Endothelial cell of umbilical vein (primary cell): ENCODE results near the gene ZBTB17. TPM values are rescaled to one million over a fixed set of nuclear protein-coding genes. Genes with fewer than 3 reads are reported as not detected.

Source experiments
- BruUV-seq: library from RNA; stranded (reverse); fragments of 400-500 nt; replicated peaks from 2 replicates; lab custom pipeline; 2021; lab: Mats Ljungman, UMichigan
- CTCF ChIA-PET: fragments of 300-600, 350-600 bp; sonication (Branson Sonifier 250); formaldehyde crosslinking; loops from one replicate; lab custom pipeline; 2021; ENCODE audit warnings: antibody characterized with exemption, inconsistent platforms; lab: Charles Lee
- POLR2A ChIA-PET: fragments of 300-600, 350-600 bp; sonication (Branson Sonifier 250); formaldehyde crosslinking; loops from one replicate; lab custom pipeline; 2021; ENCODE audit warnings: antibody characterized with exemption, inconsistent platforms; lab: Charles Lee
- DNase-seq: peaks from one replicate; pipeline ENCODE4 v3.0.0-alpha.2; 2011; ENCODE audit warnings: low read depth, low spot score
- FAIRE-seq: peaks from 2 replicates; lab custom pipeline; 2011; peaks lifted over from hg19 to GRCh38; lab: Jason Lieb, UNC
- H2AFZ ChIP-seq: 2 replicates; pipeline ENCODE4 v1.6.0; 2012; ENCODE audit warnings: low read depth, low read length, control low read depth, inconsistent platforms
- H3K27ac ChIP-seq: 2 replicates; pipeline ENCODE4 v1.5.1; 2011; ENCODE audit warnings: low read depth, mild to moderate bottlenecking, control low read depth, low read length, moderate library complexity; ENCODE audit not compliant: insufficient read depth
- H3K27me3 ChIP-seq, 2 experiments: 2 replicates each; pipeline versions ENCODE4 v1.6.0 to v1.6.1; 2011; ENCODE audit warnings: low read length in 2 of 2, mixed read lengths in 1 of 2; ENCODE audit not compliant: control insufficient read depth in 2 of 2, insufficient read depth in 2 of 2
- H3K36me3 ChIP-seq, 2 experiments: 2 replicates in 1 of 2; 3 replicates in 1 of 2; pipeline ENCODE4 v1.5.1; 2011; ENCODE audit warnings: low read length in 2 of 2, mild to moderate bottlenecking in 1 of 2, moderate library complexity in 1 of 2; ENCODE audit not compliant: control insufficient read depth in 2 of 2, insufficient read depth in 2 of 2; ENCODE audit errors: extremely low read depth in 1 of 2
- H3K4me1 ChIP-seq: 3 replicates; pipeline ENCODE4 v1.5.1; 2011; ENCODE audit warnings: mild to moderate bottlenecking, low read length; ENCODE audit not compliant: control insufficient read depth, insufficient read depth; ENCODE audit errors: extremely low read depth
- H3K4me2 ChIP-seq: 2 replicates; pipeline ENCODE4 v1.6.1; 2011; ENCODE audit warnings: low read length, control low read depth, mixed read lengths; ENCODE audit not compliant: insufficient read depth
- H3K4me3 ChIP-seq, 3 experiments: fragments of 200-600 bp in 1 of 3; sonication (generic), shearing (Covaris generic) in 1 of 3; replicated peaks in 1 of 3; 2 replicates each; pipeline ENCODE4 v1.5.1; 2011 to 2016; ENCODE audit warnings: control low read depth in 3 of 3, low read length in 3 of 3, mild to moderate bottlenecking in 2 of 3, inconsistent platforms in 1 of 3, low read depth in 1 of 3, moderate library complexity in 1 of 3; ENCODE audit not compliant: insufficient read depth in 1 of 3
- H3K79me2 ChIP-seq: 2 replicates; pipeline ENCODE4 v1.6.0; 2012; ENCODE audit warnings: low read length, inconsistent platforms; ENCODE audit not compliant: control insufficient read depth, insufficient read depth
- H3K9ac ChIP-seq: replicated peaks from 2 replicates; pipeline ENCODE3; 2011; ENCODE audit warnings: low read length, control low read depth; ENCODE audit not compliant: insufficient read depth; ENCODE audit errors: extremely low read depth
- H3K9me1 ChIP-seq: replicated peaks from 3 replicates; pipeline ENCODE4 v1.6.0; 2011; ENCODE audit warnings: mild to moderate bottlenecking, low read length; ENCODE audit not compliant: control insufficient read depth, insufficient read depth; ENCODE audit errors: extremely low read depth
- H3K9me3 ChIP-seq: replicated peaks from 2 replicates; pipeline ENCODE4 v1.5.1; 2012; ENCODE audit warnings: low read length, inconsistent platforms; ENCODE audit not compliant: control insufficient read depth, insufficient read depth
- H4K20me1 ChIP-seq: replicated peaks from 2 replicates; pipeline ENCODE3; 2011; ENCODE audit warnings: mild to moderate bottlenecking, low read length; ENCODE audit not compliant: control insufficient read depth, insufficient read depth; ENCODE audit errors: extremely low read depth
- FOS ChIP-seq: IDR thresholded peaks from 2 replicates; pipeline ENCODE4 v1.6.1; 2011; ENCODE audit warnings: mild to moderate bottlenecking, low read length, moderate library complexity, borderline replicate concordance; ENCODE audit not compliant: insufficient read depth
- GATA2 ChIP-seq: IDR thresholded peaks from 2 replicates; pipeline ENCODE4 v1.7.0; 2011; ENCODE audit warnings: low read depth, mild to moderate bottlenecking, moderate library complexity, mixed read lengths, low read length; ENCODE audit not compliant: insufficient read length, insufficient read depth
- POLR2AphosphoS5 ChIP-seq: IDR thresholded peaks from 2 replicates; pipeline ENCODE4 v1.6.1; 2012; ENCODE audit warnings: low read depth, mild to moderate bottlenecking, control low read depth, low read length, moderate library complexity; ENCODE audit not compliant: insufficient read depth
- dilution Hi-C: fragments of 300-500 bp; cut with MboI; formaldehyde crosslinking; loops from one replicate; pipeline ENCODE4 v1.15.0; 2019; ENCODE audit warnings: low sequenced_read_pairs; ENCODE audit not compliant: extremely low pct_ligation_motif_present
- intact Hi-C: fragments of 100-400 bp; cut with micrococcal nuclease; formaldehyde crosslinking; loops from one replicate; pipeline ENCODE4 v1.10.0; 2022
- polyA plus RNA-seq, 4 experiments: library from polyadenylated mRNA; depleted of rRNA in 3 of 4; stranded (reverse) in 3 of 4; unstranded in 1 of 4; fragments of >200 nt; gene quantifications; 2 replicates each; pipeline versions ENCODE4 v1.2.1 to v1.2.3, GENCODE V29; 2011 to 2012; ENCODE audit warnings: missing spikeins in 1 of 4
- total RNA-seq: library from RNA; stranded (reverse); gene quantifications from 2 replicates; pipeline ENCODE4 v1.2.3, GENCODE V29; 2021
- TF ChIP-seq, protein P1 (sequence below), 2 donors: IDR thresholded peaks; 1 replicate in 1 of 2; 2 replicates in 1 of 2; pipeline ENCODE4 v1.5.1; 2011; ENCODE audit warnings: low read length in 2 of 2, mild to moderate bottlenecking in 2 of 2, moderate library complexity in 2 of 2, control low read depth in 1 of 2, inconsistent platforms in 1 of 2, low read depth in 1 of 2; ENCODE audit not compliant: insufficient read depth in 1 of 2; ENCODE audit errors: extremely low read depth in 1 of 2

The ZBTB17 gene
- total and polyA plus RNA-seq, 2 donors (not counting 3 experiments of a cell fraction or from before 2014, with no cell fraction given): 43.9 to 72.7 TPM

DNA sequence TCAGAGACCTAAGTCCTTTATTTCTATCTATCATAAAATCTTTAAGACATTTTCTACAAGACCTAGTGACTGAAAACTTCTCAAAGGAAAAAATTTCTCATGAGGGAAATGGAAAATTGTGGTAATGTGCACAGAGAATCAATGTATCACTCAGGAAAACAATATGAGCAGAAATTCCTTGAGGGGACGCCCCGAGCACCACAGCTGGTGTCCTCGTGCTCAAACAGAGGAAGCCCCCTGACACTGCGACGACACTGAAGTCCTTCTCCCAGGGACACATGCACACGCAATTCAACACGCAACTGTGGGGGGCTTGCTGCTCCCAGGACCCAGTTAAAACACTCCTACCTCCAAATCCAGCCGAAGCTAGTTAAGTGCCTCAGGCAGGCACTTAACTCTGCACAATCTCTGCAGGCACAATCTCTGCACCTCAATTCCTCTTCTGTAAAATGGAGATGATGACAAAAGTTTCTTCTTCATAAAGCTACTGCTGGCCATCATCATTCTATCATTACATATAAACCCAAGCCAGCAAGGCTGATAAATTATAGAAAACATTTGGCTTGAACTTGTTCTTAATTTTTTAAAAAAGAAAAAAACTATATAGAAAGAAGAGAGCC, 16.0 kb downstream of the ZBTB17 start:
- H2AFZ ChIP-seq: no peak overlapping the region
- H3K4me1 ChIP-seq: peaks cover 29% of the 10 kb centered on the region
- ChIA-PET CTCF (interaction anchor here (1.0 to 4.0 kb wide), 13 partner anchors 15 to 168 kb away, joined by 3 to 18 read pairs (median 4); partner anchors contain the start of gene ZBTB17), POLR2A (interaction anchor here (0.6 kb wide), 1 partner anchor 275 kb away, joined by 3 read pairs; no protein-coding TSS in a partner anchor)
- H3K36me3 ChIP-seq: no peaks in the 10 kb centered on the region
- peak; percentile 24 for DNase-seq
- H3K9me1 ChIP-seq: no peaks in the 10 kb centered on the region
- H3K9me3 ChIP-seq: no peaks in the 10 kb centered on the region
- H3K27ac ChIP-seq: no peak overlapping the region
- H3K4me2 ChIP-seq: no peak overlapping the region
- no peak overlapping the region for H3K4me3 ChIP-seq
- no TSS peak for BruUV-seq
- H4K20me1 ChIP-seq: no peaks in the 10 kb centered on the region
- FAIRE-seq: no peak
- TF ChIP-seq POLR2AphosphoS5 (no peak), GATA2 (no peak), FOS (no peak)
- TF ChIP-seq, protein P1, sequence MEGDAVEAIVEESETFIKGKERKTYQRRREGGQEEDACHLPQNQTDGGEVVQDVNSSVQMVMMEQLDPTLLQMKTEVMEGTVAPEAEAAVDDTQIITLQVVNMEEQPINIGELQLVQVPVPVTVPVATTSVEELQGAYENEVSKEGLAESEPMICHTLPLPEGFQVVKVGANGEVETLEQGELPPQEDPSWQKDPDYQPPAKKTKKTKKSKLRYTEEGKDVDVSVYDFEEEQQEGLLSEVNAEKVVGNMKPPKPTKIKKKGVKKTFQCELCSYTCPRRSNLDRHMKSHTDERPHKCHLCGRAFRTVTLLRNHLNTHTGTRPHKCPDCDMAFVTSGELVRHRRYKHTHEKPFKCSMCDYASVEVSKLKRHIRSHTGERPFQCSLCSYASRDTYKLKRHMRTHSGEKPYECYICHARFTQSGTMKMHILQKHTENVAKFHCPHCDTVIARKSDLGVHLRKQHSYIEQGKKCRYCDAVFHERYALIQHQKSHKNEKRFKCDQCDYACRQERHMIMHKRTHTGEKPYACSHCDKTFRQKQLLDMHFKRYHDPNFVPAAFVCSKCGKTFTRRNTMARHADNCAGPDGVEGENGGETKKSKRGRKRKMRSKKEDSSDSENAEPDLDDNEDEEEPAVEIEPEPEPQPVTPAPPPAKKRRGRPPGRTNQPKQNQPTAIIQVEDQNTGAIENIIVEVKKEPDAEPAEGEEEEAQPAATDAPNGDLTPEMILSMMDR (IDR thresholded peaks at IDR 0.05; ENCODE audit: extremely low read depth in 1 of 2, insufficient read depth in 1 of 2, low read depth in 1 of 2, low read length in 2 of 2): no peak
- H3K79me2 ChIP-seq: peaks cover 51% of the 10 kb centered on the region
- intact Hi-C loops (loop anchor here (2.0 kb wide), 1 partner anchor 15 kb away; no protein-coding TSS in a partner anchor), dilution Hi-C loops (no loop called here)
- H3K9ac ChIP-seq: no peak overlapping the region
- H3K27me3 ChIP-seq: no peaks in the 10 kb centered on the region
